Lung microvascular endothelial cell (primary cell): ENCODE measurements around the gene ERICH3. TPM values are rescaled to one million over a fixed set of nuclear protein-coding genes. Genes with fewer than 3 reads are reported as not detected.

Experiments
- DNase-seq, 2 donors: peaks; one replicate each; pipeline versions ENCODE4 v3.0.0 to v3.0.0-alpha.2; 2010; ENCODE audit warnings: low read depth in 2 of 2
- total RNA-seq: library from RNA; depleted of rRNA; stranded (reverse); fragments of >200 nt; gene quantifications from 2 replicates; pipeline ENCODE4 v1.2.1, GENCODE V29; 2014

ERICH3 gene, protein sequence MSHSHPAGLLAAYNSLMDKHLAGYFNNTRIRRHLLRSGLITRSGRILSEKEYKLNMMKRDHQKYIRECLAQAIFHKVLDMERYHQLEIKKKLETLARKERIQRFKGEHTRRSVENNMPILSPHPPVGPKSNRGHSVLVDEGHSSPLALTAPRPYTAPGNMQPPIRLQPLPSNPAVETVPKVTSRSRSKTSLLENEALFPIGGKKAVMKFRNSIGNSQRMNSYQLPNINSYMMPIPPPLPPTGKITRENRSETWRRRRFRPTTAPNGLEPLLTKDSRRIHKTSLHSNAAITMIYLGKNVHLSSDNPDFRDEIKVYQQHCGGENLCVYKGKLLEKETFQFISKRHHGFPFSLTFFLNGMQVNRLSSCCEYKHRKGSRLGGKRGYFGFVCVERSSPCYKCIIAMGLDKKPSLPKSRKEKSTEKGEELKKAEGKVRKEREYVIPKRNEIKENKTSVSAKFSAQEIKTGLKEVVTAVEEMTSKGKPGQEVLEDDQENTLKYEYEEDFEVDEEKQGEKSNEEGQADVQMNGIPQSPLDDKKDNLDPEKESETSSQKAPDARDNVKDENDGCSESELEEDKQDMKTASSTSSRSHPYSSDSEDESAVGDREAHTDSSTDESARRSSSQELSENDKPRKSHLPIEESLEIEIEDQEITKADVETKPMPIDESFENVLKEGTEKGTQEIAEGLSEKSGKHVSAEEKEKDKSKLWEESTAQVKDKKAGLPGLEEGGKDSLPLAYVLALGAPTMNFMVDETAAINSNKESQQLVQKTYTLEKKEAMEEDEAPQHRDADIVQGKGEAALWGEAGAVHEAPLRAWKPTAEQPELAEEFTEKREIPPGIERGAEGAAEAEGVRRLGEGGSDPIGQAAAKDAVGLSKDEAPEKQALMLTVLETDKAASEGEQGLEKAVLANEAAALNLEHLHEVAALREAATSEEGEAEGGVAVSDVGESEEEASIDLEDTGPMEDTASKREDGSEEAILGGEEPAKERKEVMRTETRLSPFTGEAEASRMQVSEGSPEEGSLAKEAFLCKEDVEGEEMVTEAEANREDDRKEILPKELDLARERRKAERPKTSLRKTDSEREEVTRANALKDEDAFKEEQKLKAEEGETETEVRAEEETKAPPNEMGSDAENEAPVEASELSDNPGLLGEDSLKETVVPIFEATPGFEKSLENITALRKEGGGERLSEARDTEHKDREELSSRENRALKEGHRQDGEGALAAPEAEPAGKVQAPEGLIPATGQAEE (N-terminal part only)
- not detected in 2 replicates for total RNA-seq

GRCh38 chr1:74673351-74674111 lies at the start of gene ERICH3:
Gene ERICH3 (minus strand): TSS chr1:74673792. CDS start chr1:74673519, 273 bp downstream.
- DNase-seq: no peak

DNA sequence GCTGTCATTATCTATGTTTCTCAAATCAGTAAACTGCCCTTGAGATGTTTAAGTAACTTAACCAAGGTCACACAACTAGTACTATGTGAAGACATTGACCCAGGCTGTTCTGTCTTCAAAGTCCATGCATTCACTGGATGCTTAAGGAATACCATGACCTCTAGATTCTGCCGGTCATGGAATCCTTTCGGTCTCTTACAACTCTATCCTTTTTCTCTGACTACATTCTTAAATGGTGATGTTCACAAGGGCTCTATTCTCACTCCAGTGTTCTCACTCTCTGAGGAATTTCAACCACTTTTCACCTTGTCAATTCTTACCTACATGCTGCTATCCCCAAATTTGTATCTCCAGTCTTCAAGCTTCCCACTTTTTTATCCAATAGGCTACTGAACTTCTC lies 44.0 kb upstream of the ERICH3 start:
- DNase-seq: no peak

DNA sequence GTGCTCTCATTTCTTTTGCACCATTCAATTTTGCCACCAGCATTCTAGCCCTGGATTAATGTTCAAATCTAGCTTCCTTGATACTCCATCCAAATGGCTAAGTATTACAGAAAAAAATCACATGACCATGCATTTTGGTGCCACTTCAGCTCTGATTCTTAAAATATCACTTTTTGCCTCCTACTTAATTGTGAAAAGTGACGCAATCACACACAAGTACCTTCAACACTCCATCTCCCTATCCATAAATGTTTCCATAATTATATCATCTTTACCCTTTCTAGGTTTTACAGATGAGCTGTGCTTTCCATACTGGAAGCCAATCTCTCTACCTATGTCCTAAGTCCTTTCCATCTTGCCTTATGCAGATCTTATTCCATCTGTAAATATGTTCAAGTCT lies 43.2 kb upstream of the ERICH3 start:
- DNase-seq: no peak

DNA sequence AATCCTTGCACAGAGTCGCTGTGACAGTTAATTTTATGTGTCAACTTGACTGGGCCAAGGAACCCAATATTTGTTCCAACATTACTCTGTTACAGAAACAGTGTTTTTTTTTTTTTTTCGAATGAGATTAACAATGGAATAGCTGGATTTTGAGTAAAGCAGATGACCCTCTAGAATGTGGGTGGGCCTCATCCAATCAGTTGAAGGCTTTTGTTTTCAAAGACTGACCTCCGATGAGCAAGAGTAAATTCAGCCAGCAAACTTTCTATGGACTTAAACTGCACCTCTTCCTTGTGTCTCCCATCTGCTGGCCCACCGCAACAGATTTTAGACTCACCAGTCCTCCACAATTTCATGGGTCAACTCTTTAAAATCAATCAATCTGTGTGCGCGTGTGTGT lies 42.2 kb upstream of the ERICH3 start:
- DNase-seq: no peak

DNA sequence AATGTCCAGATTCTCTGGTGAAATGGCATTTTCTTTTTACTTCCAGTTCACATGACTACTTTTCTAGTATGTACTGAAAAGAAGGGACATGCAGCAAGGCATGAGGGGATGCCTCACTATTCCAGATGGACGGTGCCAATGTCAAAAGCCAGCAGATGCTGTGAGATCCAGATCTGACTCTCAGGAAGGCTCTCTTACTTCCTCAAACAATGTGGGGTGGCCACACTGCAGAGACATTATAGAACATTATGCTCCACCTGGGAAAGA lies 41.6 kb upstream of the ERICH3 start:
- no peak for DNase-seq

- DNase-seq: no peak
Measured at GRCh38 chr1:74714429-74715235, 41.0 kb upstream of the ERICH3 start.

GRCh38 chr1:74713849-74714248 lies 40.3 kb upstream of the ERICH3 start:
- no peak for DNase-seq

DNA sequence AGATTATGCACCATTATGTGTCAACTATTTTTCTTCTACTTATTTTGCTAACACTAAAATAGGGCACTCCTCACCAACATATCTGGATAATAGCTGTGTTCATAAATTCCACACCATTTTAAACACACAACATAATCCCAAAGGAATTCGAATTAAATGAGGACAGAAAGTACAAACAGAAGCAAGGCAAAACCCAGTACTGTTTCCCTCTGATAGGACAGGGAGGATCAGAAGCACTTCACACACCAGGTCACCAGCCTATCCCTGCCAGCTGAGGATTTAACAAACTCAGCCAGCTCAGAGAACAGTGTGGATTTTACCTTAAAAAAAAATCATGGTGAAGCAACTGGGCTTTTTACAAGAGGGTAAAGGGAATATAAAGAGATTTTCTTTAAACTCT lies 39.3 kb upstream of the ERICH3 start:
- no peak for DNase-seq

DNA sequence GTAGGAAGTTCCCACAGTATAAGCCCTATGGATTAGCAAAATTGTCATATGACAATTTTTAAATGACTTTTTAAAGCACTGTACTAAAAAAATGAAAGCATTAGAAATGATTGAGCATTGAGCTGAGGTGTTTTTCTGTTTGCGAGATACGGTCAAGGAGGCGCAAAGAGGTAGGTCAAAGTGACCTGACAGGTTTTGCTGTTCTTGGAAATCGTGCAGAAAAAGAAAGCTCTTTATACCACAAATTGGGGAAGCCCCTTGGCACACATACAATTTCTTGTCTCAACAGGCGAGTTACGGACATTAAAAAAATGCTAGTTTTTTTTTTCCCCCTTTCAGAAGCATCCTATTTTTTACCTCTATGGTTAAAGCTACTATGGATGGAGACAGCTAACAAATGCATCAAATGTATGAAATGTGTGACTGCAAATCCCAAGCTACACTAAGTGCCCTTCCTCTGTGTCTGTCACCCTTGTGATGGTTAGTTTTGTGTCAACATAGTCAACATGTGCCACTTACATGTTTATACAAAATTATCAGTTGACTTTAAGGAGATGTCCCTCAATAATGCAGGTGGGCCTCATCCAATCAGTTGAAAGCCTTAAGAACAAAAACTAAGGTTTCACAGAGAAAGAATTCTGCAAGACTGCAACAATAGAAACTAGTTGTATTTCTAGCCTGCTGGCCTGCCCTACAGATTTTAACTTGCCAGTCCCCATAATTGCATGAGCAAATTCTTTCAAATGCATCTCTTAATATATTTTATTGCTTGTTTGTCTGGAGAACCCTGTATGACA lies 30.0 kb upstream of the ERICH3 start:
- no peak for DNase-seq

- DNase-seq: no peak
Measured at GRCh38 chr1:74699331-74699730, 25.7 kb upstream of the ERICH3 start.

DNA sequence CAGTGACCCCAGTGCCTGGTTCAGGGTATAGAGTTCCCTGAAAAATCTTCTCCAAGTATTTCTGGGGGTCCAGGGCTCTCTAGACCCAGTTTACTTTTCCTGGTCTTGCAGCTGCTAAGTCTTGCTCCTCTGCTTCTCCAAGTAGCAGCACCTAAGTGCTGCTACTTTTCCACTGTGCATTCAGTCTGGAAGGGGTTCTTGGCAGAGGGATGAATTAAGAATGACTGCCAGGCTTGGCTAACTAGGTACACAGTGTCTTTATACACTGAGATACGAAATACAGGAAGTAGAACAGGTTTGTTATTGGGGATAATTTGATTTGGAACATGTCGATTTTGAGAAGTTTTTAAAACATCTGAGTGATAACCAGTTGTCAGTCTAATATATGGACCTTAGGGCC lies 24.2 kb upstream of the ERICH3 start:
- DNase-seq: no peak

DNA sequence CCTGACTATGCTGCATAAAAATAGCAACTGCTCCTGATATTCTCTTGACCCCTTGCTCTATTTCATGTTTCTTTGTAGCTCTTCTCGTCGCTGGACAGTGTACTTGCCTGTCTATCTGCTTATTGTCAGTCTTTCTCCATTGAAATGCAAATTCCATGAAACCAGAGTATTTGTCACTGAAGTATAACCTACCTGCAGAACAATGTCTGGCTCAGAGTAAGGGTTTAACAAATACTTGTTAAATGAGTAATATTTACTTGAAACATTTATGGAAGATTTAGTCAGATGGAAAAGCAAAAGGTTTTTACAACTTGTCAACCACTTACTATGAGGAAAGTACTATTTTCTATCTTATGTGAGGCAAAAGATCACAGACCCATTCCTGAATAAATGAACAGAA lies 19.9 kb upstream of the ERICH3 start:
- DNase-seq: peak in 1 of 2 donors; percentile 48

- no peak for DNase-seq
Measured at GRCh38 chr1:74690909-74691308, 17.3 kb upstream of the ERICH3 start.

DNA sequence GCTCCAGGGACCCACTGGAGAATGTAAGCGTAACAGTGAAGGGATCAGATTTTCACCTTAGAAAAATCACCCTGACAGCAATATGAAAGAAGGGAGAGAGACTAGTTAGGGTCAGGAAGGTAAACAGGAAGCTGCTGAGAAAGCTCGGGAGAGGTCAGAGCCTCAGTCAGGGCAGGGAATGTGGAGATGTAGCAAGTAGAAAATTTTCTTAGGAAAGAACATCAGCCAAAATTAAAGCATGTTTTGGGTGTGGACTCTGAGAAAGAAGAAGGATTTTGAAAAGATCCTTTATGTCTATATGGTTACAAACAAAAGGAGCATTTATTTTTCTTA lies 16.7 kb upstream of the ERICH3 start:
- no peak for DNase-seq

DNA sequence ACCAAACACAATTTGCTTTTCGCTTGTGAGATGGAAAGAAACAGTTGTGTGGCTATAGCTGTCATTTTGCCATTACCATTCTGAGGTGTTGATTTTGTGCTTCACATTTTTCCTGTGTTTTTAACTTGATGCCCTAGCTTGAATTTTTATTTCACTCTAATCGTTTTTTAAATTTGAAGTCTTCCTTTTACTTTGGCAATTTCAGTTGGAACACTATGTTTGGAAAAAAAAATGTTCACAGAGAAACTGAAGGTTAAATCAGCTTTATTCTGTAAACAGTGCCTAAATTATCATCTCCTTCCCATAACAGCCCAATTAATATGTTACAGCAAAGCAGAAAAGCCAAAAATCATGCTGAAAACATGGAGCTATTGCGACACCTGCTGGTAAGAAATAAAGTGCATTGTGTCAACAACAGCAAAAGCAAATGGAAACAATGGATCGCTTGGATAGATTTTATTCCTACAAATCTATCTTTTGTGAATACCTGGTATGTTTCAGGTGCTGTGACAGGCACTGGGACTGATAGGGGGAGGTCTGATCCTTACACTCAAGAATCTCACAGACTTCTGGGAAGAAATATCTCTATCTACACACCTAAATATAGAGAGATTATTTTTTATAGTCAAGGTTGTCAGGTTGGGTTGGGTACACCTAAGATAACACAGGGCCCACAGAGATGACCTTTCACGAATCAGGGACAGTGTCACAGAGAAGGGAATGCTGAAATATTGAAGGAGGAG lies 16.2 kb upstream of the ERICH3 start:
- peak; percentile 63 to 76 for DNase-seq

- no peak for DNase-seq
Measured at GRCh38 chr1:74686928-74687327, 13.3 kb upstream of the ERICH3 start.

DNA sequence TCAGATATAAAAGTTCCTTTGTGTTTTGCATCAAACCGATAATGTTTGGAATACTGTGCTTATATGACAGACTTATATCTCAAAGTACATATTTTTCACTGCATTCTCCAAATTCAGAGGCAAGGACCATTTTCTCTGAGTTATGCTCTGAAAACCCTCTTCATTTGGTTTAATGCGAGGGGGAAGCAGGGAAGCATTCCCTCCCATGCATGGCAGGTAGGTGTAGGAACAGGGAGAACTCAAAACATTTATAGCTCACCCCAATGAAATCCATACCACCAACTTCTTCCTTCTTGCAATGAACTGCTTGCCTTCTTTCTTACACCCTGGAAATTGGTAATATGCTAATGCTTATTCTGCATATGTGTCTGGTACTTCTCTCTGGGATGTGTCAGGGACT lies 10.7 kb upstream of the ERICH3 start:
- no peak for DNase-seq

- no peak for DNase-seq
Measured at GRCh38 chr1:74683656-74684055, 10.1 kb upstream of the ERICH3 start.

GRCh38 chr1:74681851-74682250 lies 8.3 kb upstream of the ERICH3 start:
- DNase-seq: no peak
